Measurements from ENCODE around the gene GALNTL6.
"Not testable (repeated sequence)": the region's sequence is repeated elsewhere in the genome, so short reads cannot be mapped to it uniquely, and the experiment has no call there.

GALNTL6 gene

DNA sequence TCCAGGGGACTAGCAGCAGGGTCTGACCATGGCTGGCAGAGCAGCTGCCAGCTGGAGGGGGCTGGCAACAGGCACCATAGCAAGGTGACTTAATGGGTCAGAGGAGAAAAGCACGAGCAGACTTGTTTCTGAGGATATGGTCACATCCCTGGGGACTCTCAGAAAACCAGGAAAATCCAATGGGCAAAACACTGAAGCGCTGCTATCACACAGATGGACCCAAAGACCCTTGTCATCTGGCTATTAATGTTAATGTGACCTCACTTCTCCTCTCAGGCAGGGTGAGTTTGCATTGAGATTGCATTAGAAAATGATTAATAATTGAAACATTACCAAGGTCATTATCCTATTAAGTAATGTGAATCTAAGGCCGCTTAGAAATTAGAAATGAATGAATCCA is 1061.7 kb downstream of the GALNTL6 start:
- WGBS, result 87% methylated on average over 2 of the region's 3 CpGs
- H3K4ac ChIP-seq (ENCODE audit: low read depth in 1 of 2, low read length in 2 of 2), result no peak overlapping the region
- no peak for DNase-seq

DNA sequence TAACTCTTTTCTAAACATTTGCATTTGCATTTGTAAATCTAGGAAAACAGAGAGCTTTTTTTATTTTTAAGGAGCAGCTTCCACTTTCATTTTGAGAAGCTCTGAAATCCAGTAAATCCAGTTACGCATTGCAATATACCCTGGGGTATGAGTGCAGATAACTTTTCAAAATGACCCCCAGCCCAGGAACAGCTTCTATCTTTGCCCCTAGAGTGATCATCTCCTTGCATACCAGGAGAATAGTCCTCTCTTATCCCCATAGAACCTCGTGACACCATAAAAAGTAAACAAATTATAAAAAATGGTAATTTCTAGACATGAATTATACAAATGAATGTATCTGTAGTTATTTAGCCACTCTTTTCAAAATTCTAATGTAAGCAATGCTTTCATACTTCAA is 1063.2 kb downstream of the GALNTL6 start:
- Histone ChIP-seq H2BK120ac (ENCODE audit: low read depth, low read length) (no peak overlapping the region), H3K4me3 (ENCODE audit: insufficient read depth in 1 of 2, low read depth in 1 of 2, low read length in 2 of 2) (no peak overlapping the region), H3K4ac (ENCODE audit: low read depth in 1 of 2, low read length in 2 of 2) (no peak overlapping the region), H3K4me1 (ENCODE audit: control insufficient read depth, insufficient read depth, low read depth, low read length) (no peaks in the 10 kb centered on the region), H3K14ac (ENCODE audit: low read length in 2 of 2) (no peak overlapping the region), H2AK5ac (ENCODE audit: low read length, severe bottlenecking) (no peak overlapping the region), H3K9ac (ENCODE audit: low read length) (peak overlapping the region; percentile 37), H2AFZ (ENCODE audit: low read depth, low read length) (no peak overlapping the region), H2BK12ac (ENCODE audit: low read length in 2 of 2) (no peak overlapping the region), H4K91ac (ENCODE audit: low read length) (no peak overlapping the region), H2BK15ac (ENCODE audit: low read depth, poor library complexity, severe bottlenecking) (no peak overlapping the region), H3K18ac (ENCODE audit: low read depth in 1 of 2, low read length in 2 of 2) (no peak overlapping the region), H4K8ac (ENCODE audit: low read length) (no peak overlapping the region), H2BK5ac (ENCODE audit: low read depth, low read length, poor library complexity, severe bottlenecking) (no peak overlapping the region), H3K27me3 (ENCODE audit: control insufficient read depth in 1 of 2, insufficient read depth in 1 of 2, low read length in 2 of 2) (no peaks in the 10 kb centered on the region), H3K36me3 (ENCODE audit: control insufficient read depth in 1 of 2, insufficient read depth in 2 of 2, low read depth in 1 of 2, low read length in 2 of 2) (no peaks in the 10 kb centered on the region), H3K27ac (ENCODE audit: low read length, poor library complexity, severe bottlenecking) (no peak overlapping the region), H3K4me2 (ENCODE audit: low read length, poor library complexity, severe bottlenecking) (no peak overlapping the region), H3K79me1 (replicated peaks; ENCODE audit: low read length, poor library complexity, severe bottlenecking) (no peaks in the 10 kb centered on the region), H3K23ac (ENCODE audit: low read length in 2 of 2) (no peak overlapping the region), H3K9me3 (ENCODE audit: control insufficient read depth, low read length) (no peaks in the 10 kb centered on the region)
- WGBS, result 0% methylated on average over 1 of the region's 2 CpGs
- DNase-seq, result no peak

More for the DNA sequence above, 1061.7 kb downstream of the GALNTL6 start:
- H3K79me1 ChIP-seq (replicated peaks; ENCODE audit: low read length, poor library complexity, severe bottlenecking), result no peaks in the 10 kb centered on the region
- H3K36me3 ChIP-seq (ENCODE audit: control insufficient read depth in 1 of 2, insufficient read depth in 2 of 2, low read depth in 1 of 2, low read length in 2 of 2), result no peaks in the 10 kb centered on the region
- no peaks in the 10 kb centered on the region for H3K4me1 ChIP-seq (ENCODE audit: control insufficient read depth, insufficient read depth, low read depth, low read length)
- H3K23ac ChIP-seq (ENCODE audit: low read length in 2 of 2), result peak overlapping the region in 1 of 2 experiments; percentile 40
- H4K91ac ChIP-seq (ENCODE audit: low read length), result no peak overlapping the region
- H3K18ac ChIP-seq (ENCODE audit: low read depth in 1 of 2, low read length in 2 of 2), result no peak overlapping the region
- no peaks in the 10 kb centered on the region for H3K9me3 ChIP-seq (ENCODE audit: control insufficient read depth, low read length)
- peak overlapping the region; percentile 52 for H2BK15ac ChIP-seq (ENCODE audit: low read depth, poor library complexity, severe bottlenecking)
- H2BK120ac ChIP-seq (ENCODE audit: low read depth, low read length), result no peak overlapping the region
- H3K4me2 ChIP-seq (ENCODE audit: low read length, poor library complexity, severe bottlenecking), result no peak overlapping the region
- no peak overlapping the region for H2AFZ ChIP-seq (ENCODE audit: low read depth, low read length)
- no peak overlapping the region for H3K4me3 ChIP-seq (ENCODE audit: insufficient read depth in 1 of 2, low read depth in 1 of 2, low read length in 2 of 2)
- no peak overlapping the region for H3K9ac ChIP-seq (ENCODE audit: low read length)
- no peak overlapping the region for H3K27ac ChIP-seq (ENCODE audit: low read length, poor library complexity, severe bottlenecking)
- no peaks in the 10 kb centered on the region for H3K27me3 ChIP-seq (ENCODE audit: control insufficient read depth in 1 of 2, insufficient read depth in 1 of 2, low read length in 2 of 2)
- H2AK5ac ChIP-seq (ENCODE audit: low read length, severe bottlenecking), result no peak overlapping the region
- H3K14ac ChIP-seq (ENCODE audit: low read length in 2 of 2), result peak overlapping the region in 1 of 2 experiments; percentile 77
- no peak overlapping the region for H2BK5ac ChIP-seq (ENCODE audit: low read depth, low read length, poor library complexity, severe bottlenecking)
- H2BK12ac ChIP-seq (ENCODE audit: low read length in 2 of 2), result no peak overlapping the region
- no peak overlapping the region for H4K8ac ChIP-seq (ENCODE audit: low read length)

DNA sequence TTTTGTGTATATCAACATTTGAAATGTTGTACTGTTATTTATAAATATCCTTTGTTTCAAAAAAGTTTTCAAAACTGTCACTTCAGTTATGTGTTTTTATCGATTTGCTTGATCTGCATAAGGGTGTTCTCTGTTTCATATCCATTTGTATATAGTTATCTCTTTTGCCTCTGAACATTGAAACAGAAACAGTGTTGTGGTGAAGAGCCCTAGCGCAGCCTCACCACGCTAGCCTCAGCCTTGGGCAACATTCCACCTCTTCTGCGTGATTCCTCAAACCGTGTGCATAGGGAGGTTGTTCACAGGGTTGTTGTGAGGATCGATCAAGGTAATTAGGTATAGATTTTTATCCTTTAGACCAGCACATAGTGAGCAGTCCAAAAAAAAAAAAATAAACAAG is 1068.4 kb downstream of the GALNTL6 start:
- H3K14ac ChIP-seq (ENCODE audit: low read length in 2 of 2), result no peak overlapping the region
- no peak overlapping the region for H3K4me3 ChIP-seq (ENCODE audit: insufficient read depth in 1 of 2, low read depth in 1 of 2, low read length in 2 of 2)
- H3K36me3 ChIP-seq (ENCODE audit: control insufficient read depth in 1 of 2, insufficient read depth in 2 of 2, low read depth in 1 of 2, low read length in 2 of 2), result no peaks in the 10 kb centered on the region
- no peak overlapping the region for H3K4me2 ChIP-seq (ENCODE audit: low read length, poor library complexity, severe bottlenecking)
- H2BK15ac ChIP-seq (ENCODE audit: low read depth, poor library complexity, severe bottlenecking), result no peak overlapping the region
- no peak for DNase-seq
- H3K18ac ChIP-seq (ENCODE audit: low read depth in 1 of 2, low read length in 2 of 2), result no peak overlapping the region
- H3K4me1 ChIP-seq (ENCODE audit: control insufficient read depth, insufficient read depth, low read depth, low read length), result no peaks in the 10 kb centered on the region
- H3K79me1 ChIP-seq (replicated peaks; ENCODE audit: low read length, poor library complexity, severe bottlenecking), result no peaks in the 10 kb centered on the region
- H3K9me3 ChIP-seq (ENCODE audit: control insufficient read depth, low read length), result peaks cover 4% of the 10 kb centered on the region
- no peak overlapping the region for H3K27ac ChIP-seq (ENCODE audit: low read length, poor library complexity, severe bottlenecking)
- H4K91ac ChIP-seq (ENCODE audit: low read length), result no peak overlapping the region
- H2AK5ac ChIP-seq (ENCODE audit: low read length, severe bottlenecking), result no peak overlapping the region
- H3K23ac ChIP-seq (ENCODE audit: low read length in 2 of 2), result no peak overlapping the region
- H2AFZ ChIP-seq (ENCODE audit: low read depth, low read length), result no peak overlapping the region
- no peak overlapping the region for H3K9ac ChIP-seq (ENCODE audit: low read length)
- no peak overlapping the region for H2BK120ac ChIP-seq (ENCODE audit: low read depth, low read length)
- no peak overlapping the region for H3K4ac ChIP-seq (ENCODE audit: low read depth in 1 of 2, low read length in 2 of 2)
- H4K8ac ChIP-seq (ENCODE audit: low read length), result no peak overlapping the region
- H2BK5ac ChIP-seq (ENCODE audit: low read depth, low read length, poor library complexity, severe bottlenecking), result no peak overlapping the region
- 100% methylated on average over 4 of the region's 6 CpGs for WGBS
- no peak overlapping the region for H2BK12ac ChIP-seq (ENCODE audit: low read length in 2 of 2)
- H3K27me3 ChIP-seq (ENCODE audit: control insufficient read depth in 1 of 2, insufficient read depth in 1 of 2, low read length in 2 of 2), result no peaks in the 10 kb centered on the region

DNA sequence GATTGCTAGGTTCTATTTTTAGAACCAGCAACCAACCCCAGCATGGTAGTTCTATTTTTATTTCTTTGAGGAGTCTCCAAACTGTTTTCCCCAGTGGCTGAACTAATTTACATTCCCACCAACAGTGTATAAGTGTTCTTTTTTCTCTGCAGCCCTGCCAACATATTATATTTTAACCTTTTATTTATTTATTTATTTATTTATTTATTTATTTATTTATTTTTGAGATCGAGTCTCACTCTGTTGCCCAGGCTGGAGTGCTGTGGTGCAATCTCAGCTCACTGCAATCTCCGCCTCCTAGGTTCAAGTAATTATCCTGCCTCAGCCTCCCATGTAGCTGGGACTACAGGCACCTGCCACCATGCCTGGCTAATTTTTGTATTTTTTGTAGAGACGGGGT is 1074.2 kb downstream of the GALNTL6 start:
- peaks cover 15% of the 10 kb centered on the region for H3K9me3 ChIP-seq (ENCODE audit: control insufficient read depth, low read length)
- H3K27me3 ChIP-seq (ENCODE audit: control insufficient read depth in 1 of 2, insufficient read depth in 1 of 2, low read length in 2 of 2); H3K79me1 ChIP-seq (replicated peaks; ENCODE audit: low read length, poor library complexity, severe bottlenecking); H3K36me3 ChIP-seq (ENCODE audit: control insufficient read depth in 1 of 2, insufficient read depth in 2 of 2, low read depth in 1 of 2, low read length in 2 of 2); H3K14ac ChIP-seq (ENCODE audit: low read length in 2 of 2); H3K4me2 ChIP-seq (ENCODE audit: low read length, poor library complexity, severe bottlenecking); H2BK15ac ChIP-seq (ENCODE audit: low read depth, poor library complexity, severe bottlenecking); H3K4me1 ChIP-seq (ENCODE audit: control insufficient read depth, insufficient read depth, low read depth, low read length); H3K18ac ChIP-seq (ENCODE audit: low read depth in 1 of 2, low read length in 2 of 2); H2AFZ ChIP-seq (ENCODE audit: low read depth, low read length); H3K9ac ChIP-seq (ENCODE audit: low read length); H3K23ac ChIP-seq (ENCODE audit: low read length in 2 of 2); H4K91ac ChIP-seq (ENCODE audit: low read length); H2AK5ac ChIP-seq (ENCODE audit: low read length, severe bottlenecking); H3K27ac ChIP-seq (ENCODE audit: low read length, poor library complexity, severe bottlenecking); H3K4me3 ChIP-seq (ENCODE audit: insufficient read depth in 1 of 2, low read depth in 1 of 2, low read length in 2 of 2); H2BK5ac ChIP-seq (ENCODE audit: low read depth, low read length, poor library complexity, severe bottlenecking); H2BK12ac ChIP-seq (ENCODE audit: low read length in 2 of 2); DNase-seq; H3K4ac ChIP-seq (ENCODE audit: low read depth in 1 of 2, low read length in 2 of 2); H4K8ac ChIP-seq (ENCODE audit: low read length); H2BK120ac ChIP-seq (ENCODE audit: low read depth, low read length): not testable (repeated sequence)
- WGBS, result 100% methylated on average over 3 of the region's 3 CpGs
